Heart right ventricle (tissue), 16 donors: Measurements from ENCODE around the gene FAM89B. TPM values are rescaled to one million over a fixed set of nuclear protein-coding genes. Genes with fewer than 3 reads are reported as not detected.

ENCODE experiments used
- ATAC-seq, 8 donors: fragments of 200-7000 bp; cut with Tn5 transposase; one replicate each; pipeline ENCODE4 v1.9.1; 2020; ENCODE audit warnings: mild to moderate bottlenecking in 8 of 8, moderate library complexity in 8 of 8, moderate number of reproducible peaks in 1 of 8
- DNase-seq, 2 donors: peaks; one replicate each; pipeline ENCODE4 v3.0.0-alpha.2; 2020
- H3K27ac ChIP-seq, 10 donors: fragments of 200-600 bp; sonication (generic) in 2 of 10; one replicate each; pipeline versions ENCODE4 v1.5.0 to v1.8.0; 2020 to 2022; ENCODE audit warnings: mild to moderate bottlenecking in 3 of 10
- H3K27me3 ChIP-seq, 7 donors: fragments of 200-600 bp; one replicate each; pipeline ENCODE4 v1.8.0; 2021 to 2022; ENCODE audit warnings: mild to moderate bottlenecking in 2 of 7
- H3K36me3 ChIP-seq, 9 donors: fragments of 200-600 bp; sonication (generic) in 1 of 9; one replicate each; pipeline versions ENCODE4 v1.5.0 to v1.8.0; 2020 to 2022; ENCODE audit warnings: mild to moderate bottlenecking in 2 of 9
- H3K4me1 ChIP-seq, 9 donors: fragments of 200-600 bp; sonication (generic) in 1 of 9; one replicate each; pipeline versions ENCODE4 v1.5.0 to v1.8.0; 2020 to 2022; ENCODE audit warnings: mild to moderate bottlenecking in 4 of 9
- H3K4me3 ChIP-seq, 10 donors: fragments of 200-600 bp; sonication (generic) in 2 of 10; one replicate each; pipeline versions ENCODE4 v1.5.0 to v1.8.0; 2020 to 2022; ENCODE audit warnings: mild to moderate bottlenecking in 7 of 10, moderate library complexity in 2 of 10
- H3K9me3 ChIP-seq, 11 donors: fragments of 200-600 bp in 10 of 11; sonication (generic) in 2 of 11; one replicate each; pipeline versions ENCODE4 v1.5.0 to v1.8.0; 2013 to 2022; ENCODE audit warnings: mild to moderate bottlenecking in 2 of 11, control low read depth in 1 of 11, moderate library complexity in 1 of 11
- CTCF ChIP-seq, 9 donors: fragments of 200-600 bp; sonication (generic) in 2 of 9; IDR thresholded peaks; one replicate each; pipeline versions ENCODE4 v1.5.0 to v1.8.0; 2021 to 2022; ENCODE audit warnings: antibody characterized with exemption in 9 of 9, mild to moderate bottlenecking in 5 of 9, moderate library complexity in 1 of 9
- WGBS, 2 donors: extraction: QIAGEN DNeasy Blood & Tissue Kit; methylation state at CpG; one replicate each; pipeline ENCODE4 v1.1.7; 2013; ENCODE audit warnings: inconsistent platforms in 1 of 2; 5-methylcytosine and 5-hydroxymethylcytosine counted together
- intact Hi-C, 10 donors: fragments of 100-400 bp; cut with DNase I; formaldehyde crosslinking; loops; one replicate each; pipeline versions ENCODE4 v1.11.1 to v1.14.2; 2022
- polyA plus RNA-seq, 2 donors: library from polyadenylated mRNA; stranded (reverse); fragments of 200-250 nt; gene quantifications; one replicate each; pipeline ENCODE4 v1.2.3, GENCODE V29; 2013
- total RNA-seq, 10 donors: library from RNA; stranded (reverse); fragmentation: NEBNext Ultra II Directional in 3 of 10; extraction: Animal tissue kit (Norgen Biotek cat#: 25700) in 3 of 10; gene quantifications; one replicate each; pipeline versions ENCODE4 v1.2.1 to v1.2.4, GENCODE V29; 2021 to 2023
- donor health status: Arrhythmogenic right ventricular cardiomyopathy.
- donor health status: ischemic (EF 13 %, LVEDD 7.1; RV severe dilation, severe dysfunction).
- donor health status: healthy with polysubstance abuse.
- donor health status: DM: no; HTN: yes; CAD: no.
- donor health status: DM: no; HTN: no; CAD: no.
- donor health status: ischemic (EF 25% LVEDD 6.9; RV normal size, moderate dysfunction).
- donor health status: ischemic (EF 25% LVEDD 5.7; RV mildly dilated, moderate dysfunction).
- donor health status: healthy.
- donor health status: DM: yes; HTN: yes; CAD: no.
- donor health status: Ischemic cardiomyopathy.
- donor health status: ischemic (EF 35%, LVEDD 5.7; RV mildly dilated, moderate dysfunction).
- donor health status: nonischemic (EF 11% LVEDD 7.7; RV severe dilation, severe dysfunction).
- donor health status: DM: yes; HTN: yes; CAD: no.
- donor health status: PGD.
- donor health status: ischemic (EF 29% LVEDD 5.4; RV normal size, mild dysfunction).
- donor health status: nonischemic (EF 23%, LVEDD 6.1; RV moderate dilation, normal function).

The FAM89B gene
- total and polyA plus RNA-seq, 12 donors, result 21.2 to 55.7 (median 33.8) TPM

GRCh38 chr11:65538915-65539743, 33.2 kb upstream of the FAM89B start:
- Histone ChIP-seq H3K4me1 (peaks cover 11 to 28% (median 21%) of the 10 kb centered on the region in 9 donors), H3K9me3 (no peaks in the 10 kb centered on the region), H3K36me3 (peaks cover 0 to 72% (median 17%) of the 10 kb centered on the region in 9 donors), H3K27me3 (no peaks in the 10 kb centered on the region), H3K4me3 (peak overlapping the region in 7 of 10 donors; percentile 45 to 71 (median 57)), H3K27ac (peak overlapping the region; percentile 74 to 94 (median 87))
- no peak for TF ChIP-seq CTCF (IDR thresholded peaks at IDR 0.05)
- peak in 1 of 8 donors; percentile 0 for ATAC-seq
- intact Hi-C loops, result loop anchor here in 2 of 10 donors (5.0 to 10.0 kb wide), 2 partner anchors 33 to 46 kb away; partner anchors contain the start of genes FAM89B (in 1 of the 2) and ZNRD2 (in 1 of the 2)
- 81 to 83% methylated on average over 86 to 92 of the region's 92 CpGs for WGBS, 2 donors
- no peak for DNase-seq

GRCh38 chr11:65539744-65540289, 32.5 kb upstream of the FAM89B start:
- Histone ChIP-seq H3K9me3 (no peaks in the 10 kb centered on the region), H3K36me3 (peaks cover 0 to 72% (median 17%) of the 10 kb centered on the region in 9 donors), H3K4me1 (peaks cover 11 to 28% (median 21%) of the 10 kb centered on the region in 9 donors), H3K27ac (peak overlapping the region; percentile 74 to 94 (median 87)), H3K27me3 (no peaks in the 10 kb centered on the region), H3K4me3 (peak overlapping the region; percentile 3 to 71 (median 55))
- ATAC-seq (peak in 2 of 8 donors; percentile 0 to 6), DNase-seq (no peak)
- 22 to 25% methylated on average over 57 to 60 of the region's 60 CpGs for WGBS, 2 donors
- intact Hi-C loops, result loop anchor here in 9 of 10 donors (1.0 to 10.0 kb wide), 14 partner anchors 18 to 75 kb away; partner anchors contain the start of genes FAM89B (in 3 of the 9), ZNRD2 (in 3 of the 9), LTBP3 (in 2 of the 9) and MAP3K11 (in 2 of the 9)
- TF ChIP-seq CTCF (IDR thresholded peaks at IDR 0.05), result peak in 1 of 9 donors; percentile 57

GRCh38 chr11:65540290-65541092, 31.8 kb upstream of the FAM89B start:
- peaks cover 11 to 28% (median 21%) of the 10 kb centered on the region in 9 donors for H3K4me1 ChIP-seq
- peak overlapping the region; percentile 3 to 71 (median 55) for H3K4me3 ChIP-seq
- intact Hi-C loops, result loop anchor here in 8 of 10 donors (1.0 to 5.0 kb wide), 13 partner anchors 18 to 74 kb away; partner anchors contain the start of genes FAM89B (in 2 of the 8), LTBP3 (in 2 of the 8), MAP3K11 (in 2 of the 8) and ZNRD2 (in 2 of the 8)
- peak; percentile 90 to 91 for DNase-seq
- TF ChIP-seq CTCF (IDR thresholded peaks at IDR 0.05), result peak; percentile 70 to 94 (median 85)
- 0% methylated on average over 76 to 77 of the region's 78 CpGs for WGBS, 2 donors
- no peaks in the 10 kb centered on the region for H3K27me3 ChIP-seq
- peaks cover 0 to 72% (median 17%) of the 10 kb centered on the region in 9 donors for H3K36me3 ChIP-seq
- peak; percentile 88 to 95 (median 93) for ATAC-seq
- H3K27ac ChIP-seq, result peak overlapping the region; percentile 74 to 94 (median 87)
- no peaks in the 10 kb centered on the region for H3K9me3 ChIP-seq
